Lower leg skin (tissue), 4 donors: ENCODE measurements around the gene DLGAP4. TPM values are rescaled to one million over a fixed set of nuclear protein-coding genes. Genes with fewer than 3 reads are reported as not detected.

Experiments
- DNase-seq, 2 donors: peaks; one replicate each; pipeline ENCODE4 v3.0.0-alpha.2; 2019; ENCODE audit warnings: low spot score in 2 of 2
- H3K4me3 ChIP-seq: fragments of 200-600 bp; sonication (generic); 2 replicates; pipeline ENCODE4 v1.5.1; 2017; ENCODE audit warnings: mild to moderate bottlenecking, low read depth; ENCODE audit not compliant: poor library complexity, severe bottlenecking
- CTCF ChIP-seq, 3 donors: fragments of 450-650 bp; IDR thresholded peaks; one replicate each; pipeline ENCODE4 v1.5.1; 2016; ENCODE audit warnings: antibody characterized with exemption in 3 of 3, mild to moderate bottlenecking in 3 of 3, moderate library complexity in 2 of 3
- POLR2A ChIP-seq, 2 donors: fragments of 450-650 bp; IDR thresholded peaks; one replicate each; pipeline ENCODE4 v1.6.1; 2016 to 2017; ENCODE audit warnings: antibody characterized with exemption in 2 of 2, mild to moderate bottlenecking in 1 of 2, moderate library complexity in 1 of 2
- WGBS, 2 donors: methylation state at CpG; one replicate each; pipeline ENCODE4 v1.1.5; 2018; 5-methylcytosine and 5-hydroxymethylcytosine counted together
- intact Hi-C: fragments of 100-400 bp; cut with DNase I; formaldehyde crosslinking; loops from one replicate; pipeline ENCODE4 v1.15.0; 2023; ENCODE audit warnings: low total_unique reads
- total RNA-seq, 4 donors: library from RNA; depleted of rRNA; stranded (reverse); fragments of >200 nt; gene quantifications; one replicate each; pipeline ENCODE4 v1.1.0, GENCODE V29; 2016

The DLGAP4 gene
- total RNA-seq, 4 donors from 2014 or later = 75.9 to 162 (median 87.7) TPM

DNA sequence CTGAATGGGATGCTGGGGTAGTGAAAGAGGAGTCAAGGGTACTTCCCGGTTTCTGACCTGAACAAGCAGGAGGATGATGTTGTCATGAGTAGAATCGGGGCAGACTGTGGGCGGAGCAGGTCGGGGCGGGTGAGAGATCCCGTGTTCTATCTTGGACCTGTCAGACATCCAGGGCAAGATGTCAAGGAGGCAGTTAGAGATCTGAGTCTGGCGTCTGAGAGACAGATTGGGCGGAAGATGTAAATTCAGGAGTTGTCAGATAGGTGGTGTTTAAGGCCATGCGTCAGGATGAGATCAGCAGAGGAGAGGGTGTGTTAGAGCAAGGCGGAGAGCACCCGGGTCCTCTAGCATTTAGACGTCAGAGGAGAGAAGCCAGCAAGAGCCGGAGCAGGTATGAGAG, 115.5 kb downstream of the DLGAP4 start:
- H3K4me3 ChIP-seq = no peak overlapping the region
- TF ChIP-seq POLR2A (IDR thresholded peaks at IDR 0.05) (no peak), CTCF (IDR thresholded peaks at IDR 0.05) (no peak)
- intact Hi-C loops = no loop called here
- WGBS, 2 donors = 38 to 42% methylated on average over 13 of the region's 13 CpGs
- peak in 1 of 2 donors; percentile 41 for DNase-seq

DNA sequence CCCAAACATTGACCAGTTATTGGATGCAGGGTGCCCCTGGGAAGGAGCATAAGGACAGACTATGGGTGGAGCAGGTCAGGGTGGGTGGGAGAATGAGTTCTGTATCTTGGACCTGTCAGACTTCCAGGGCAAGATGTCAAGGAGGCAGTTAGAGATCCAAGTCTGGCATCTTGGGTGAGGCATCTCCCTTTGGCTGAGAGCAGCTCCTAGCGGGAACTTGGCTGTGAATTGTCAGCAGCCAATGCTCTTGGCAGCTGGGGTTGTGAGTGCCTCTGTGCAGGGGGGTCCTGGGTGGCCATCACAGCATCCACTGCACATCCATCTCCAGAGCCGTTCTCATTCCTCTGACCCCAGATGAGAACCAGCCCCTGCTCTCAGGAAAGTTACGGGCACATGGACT, 118.2 kb downstream of the DLGAP4 start:
- no peak for TF ChIP-seq CTCF (IDR thresholded peaks at IDR 0.05)
- TF ChIP-seq POLR2A (IDR thresholded peaks at IDR 0.05) = no peak
- H3K4me3 ChIP-seq = no peak overlapping the region
- DNase-seq = no peak
- intact Hi-C loops = no loop called here
- 43 to 45% methylated on average over 3 of the region's 3 CpGs for WGBS, 2 donors

GRCh38 chr20:36425166-36425565, 119.0 kb downstream of the DLGAP4 start:
- DNase-seq = no peak
- no peak for TF ChIP-seq POLR2A (IDR thresholded peaks at IDR 0.05)
- no peak for TF ChIP-seq CTCF (IDR thresholded peaks at IDR 0.05)
- intact Hi-C loops = no loop called here
- 46 to 51% methylated on average over 4 of the region's 4 CpGs for WGBS, 2 donors
- no peak overlapping the region for H3K4me3 ChIP-seq

GRCh38 chr20:36431604-36432003, 125.5 kb downstream of the DLGAP4 start:
- WGBS, 2 donors = 92 to 94% methylated on average over 24 of the region's 24 CpGs
- no peak overlapping the region for H3K4me3 ChIP-seq
- intact Hi-C loops = no loop called here
- no peak for TF ChIP-seq POLR2A (IDR thresholded peaks at IDR 0.05)
- TF ChIP-seq CTCF (IDR thresholded peaks at IDR 0.05) = no peak
- no peak for DNase-seq

DNA sequence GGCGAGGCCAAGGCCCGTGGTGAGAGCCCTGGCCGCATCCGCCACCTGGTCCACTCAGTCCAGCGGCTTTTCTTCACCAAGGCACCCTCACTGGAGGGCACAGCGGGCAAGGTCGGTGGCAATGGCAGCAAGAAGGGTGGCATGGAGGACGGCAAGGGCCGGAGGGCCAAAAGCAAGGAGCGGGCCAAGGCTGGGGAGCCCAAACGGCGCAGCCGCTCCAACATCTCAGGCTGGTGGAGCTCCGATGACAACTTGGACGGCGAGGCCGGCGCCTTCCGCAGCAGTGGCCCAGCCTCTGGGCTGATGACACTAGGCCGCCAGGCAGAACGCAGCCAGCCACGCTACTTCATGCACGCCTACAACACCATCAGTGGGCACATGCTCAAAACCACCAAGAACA, 126.0 kb downstream of the DLGAP4 start:
- no peak for TF ChIP-seq CTCF (IDR thresholded peaks at IDR 0.05)
- TF ChIP-seq POLR2A (IDR thresholded peaks at IDR 0.05) = no peak
- 95 to 98% methylated on average over 20 to 23 of the region's 23 CpGs for WGBS, 2 donors
- H3K4me3 ChIP-seq = no peak overlapping the region
- no peak for DNase-seq
- intact Hi-C loops = no loop called here

DNA sequence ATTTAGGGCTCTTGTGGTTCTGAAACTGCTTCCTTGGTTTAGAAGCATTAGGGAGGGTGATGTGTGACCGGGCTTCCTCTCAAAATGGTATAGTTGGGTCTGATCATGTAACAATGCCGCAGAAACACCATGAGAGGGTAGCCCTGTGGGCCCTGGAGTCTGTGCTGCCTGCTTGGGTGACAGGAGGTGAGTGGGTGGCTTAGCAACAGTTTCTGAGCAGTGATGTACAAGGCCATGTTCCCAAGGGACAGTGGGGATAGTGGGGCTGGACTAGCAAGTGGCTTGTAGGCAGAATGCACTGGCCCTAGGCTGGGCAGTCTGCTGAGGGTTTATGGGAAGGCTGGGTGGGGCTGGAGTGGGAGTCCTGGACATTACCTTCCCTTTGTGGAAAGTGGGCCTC, 128.2 kb downstream of the DLGAP4 start:
- TF ChIP-seq POLR2A (IDR thresholded peaks at IDR 0.05) (no peak), CTCF (IDR thresholded peaks at IDR 0.05) (no peak)
- H3K4me3 ChIP-seq = no peak overlapping the region
- WGBS, 2 donors = 73 to 77% methylated on average over 2 of the region's 2 CpGs
- intact Hi-C loops = no loop called here
- DNase-seq = no peak
